Right lobe of liver (tissue), 6 donors: ENCODE measurements around the gene BCR. TPM values are rescaled to one million over a fixed set of nuclear protein-coding genes. Genes with fewer than 3 reads are reported as not detected.

Source experiments
- ATAC-seq, 4 donors: fragments of 200-7000 bp; cut with Tn5 transposase; one replicate each; pipeline ENCODE4 v1.9.1; 2020; ENCODE audit warnings: mild to moderate bottlenecking in 4 of 4, moderate library complexity in 4 of 4
- DNase-seq, 3 donors: peaks; one replicate each; pipeline ENCODE4 v3.0.0-alpha.2; 2020
- H3K27ac ChIP-seq, 3 donors: fragments of 200-600 bp; one replicate each; pipeline ENCODE4 v1.8.0; 2022
- H3K27me3 ChIP-seq, 2 donors: fragments of 200-600 bp; one replicate each; pipeline ENCODE4 v1.8.0; 2022
- H3K36me3 ChIP-seq, 4 donors: fragments of 200-600 bp; sonication (generic) in 1 of 4; one replicate each; pipeline versions ENCODE4 v1.5.1 to v1.8.0; 2017 to 2022; ENCODE audit warnings: control low read depth in 1 of 4
- H3K4me1 ChIP-seq, 4 donors: fragments of 200-600 bp; sonication (generic) in 1 of 4; one replicate each; pipeline versions ENCODE4 v1.5.1 to v1.8.0; 2017 to 2022; ENCODE audit warnings: control low read depth in 1 of 4
- H3K4me3 ChIP-seq, 3 donors: fragments of 200-600 bp; one replicate each; pipeline ENCODE4 v1.8.0; 2022
- H3K9me3 ChIP-seq, 4 donors: fragments of 200-600 bp; sonication (generic) in 1 of 4; one replicate each; pipeline versions ENCODE4 v1.5.1 to v1.8.0; 2017 to 2022; ENCODE audit warnings: control low read depth in 1 of 4
- CTCF ChIP-seq, 4 donors: fragments of 200-600 bp in 3 of 4; fragments of 450-650 bp in 1 of 4; IDR thresholded peaks; one replicate each; pipeline versions ENCODE4 v1.5.1 to v1.8.0; 2016 to 2022; ENCODE audit warnings: antibody characterized with exemption in 4 of 4, mild to moderate bottlenecking in 2 of 4
- POLR2A ChIP-seq: fragments of 450-650 bp; IDR thresholded peaks from one replicate; pipeline ENCODE4 v1.6.1; 2017; ENCODE audit warnings: antibody characterized with exemption, mild to moderate bottlenecking
- WGBS: methylation state at CpG from one replicate; pipeline ENCODE4 v1.1.6; 2018; ENCODE audit warnings: low coverage, low lambda C conversion rate; ENCODE audit not compliant: insufficient coverage; ENCODE audit errors: missing lambda C conversion rate; 5-methylcytosine and 5-hydroxymethylcytosine counted together
- intact Hi-C, 2 donors: fragments of 100-400 bp; cut with DNase I; formaldehyde crosslinking; loops; one replicate each; pipeline versions ENCODE4 v1.11.2 to v1.14.1; 2022
- total RNA-seq, 6 experiments: library from RNA; depleted of rRNA in 2 of 6; stranded (reverse); fragments of >200 nt in 2 of 6; fragmentation: NEBNext Ultra II Directional in 3 of 6; extraction: Animal tissue kit (Norgen Biotek cat#: 25700) in 3 of 6; gene quantifications; one replicate each; pipeline versions ENCODE4 v1.1.0 to v1.2.4, GENCODE V29; 2016 to 2023
- donor health status: DM: no; HTN: yes; CAD: no.
- donor health status: DM: no; HTN: no; CAD: no.
- donor health status: DM: no; HTN: no; CAD: no.
- donor health status: DM: no; HTN: yes; CAD: no.
- donor health status: DM: no; HTN: yes; CAD: no.

Gene BCR
- total RNA-seq, 6 experiments from 2014 or later, result 22.7 to 28.8 (median 24.3) TPM

DNA sequence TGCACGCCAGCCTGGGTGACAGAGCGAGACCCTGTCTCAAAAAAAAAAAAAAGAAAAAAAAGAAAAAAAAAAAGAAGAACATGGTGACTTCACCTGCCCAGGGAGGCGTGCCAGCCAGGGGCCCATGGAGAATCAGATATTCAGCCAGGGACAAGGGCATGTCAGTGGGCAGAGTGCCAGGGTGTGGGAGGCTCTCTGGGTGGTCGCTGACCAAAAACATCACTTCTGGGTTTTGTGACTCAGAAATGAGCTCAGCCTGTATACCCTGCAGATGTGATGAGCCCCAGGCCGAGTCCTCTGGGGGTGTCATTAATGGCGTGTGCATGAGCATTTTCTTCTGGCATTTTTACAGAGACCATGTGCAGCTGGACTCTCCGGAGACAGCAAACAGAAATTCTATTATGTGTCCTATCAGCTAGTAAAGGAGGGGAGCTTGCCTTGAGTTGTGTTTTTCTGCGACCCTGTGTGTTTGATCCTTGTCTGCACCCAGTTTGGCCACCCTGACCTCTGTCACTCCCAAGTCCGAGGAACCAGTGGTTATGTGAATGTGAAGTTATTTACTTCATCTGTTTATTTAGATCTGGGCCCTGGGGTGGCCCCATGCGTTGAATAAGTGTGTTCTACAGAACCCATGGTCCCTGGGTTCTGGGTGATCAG, 53.6 kb downstream of the BCR start:
- no peaks in the 10 kb centered on the region for H3K36me3 ChIP-seq
- peaks cover 0 to 2% (median 0%) of the 10 kb centered on the region in 4 donors for H3K4me1 ChIP-seq
- intact Hi-C loops, result no loop called here
- H3K27me3 ChIP-seq, result no peaks in the 10 kb centered on the region
- WGBS, result 82% methylated on average over 3 of the region's 10 CpGs
- H3K9me3 ChIP-seq, result no peaks in the 10 kb centered on the region
- no peak for TF ChIP-seq POLR2A
- no peak for TF ChIP-seq CTCF (IDR thresholded peaks at IDR 0.05)
- no peak overlapping the region for H3K27ac ChIP-seq
- ATAC-seq (peak in 1 of 4 donors; percentile 28), DNase-seq (no peak)
- H3K4me3 ChIP-seq, result no peak overlapping the region

- ATAC-seq (no peak), DNase-seq (no peak)
- TF ChIP-seq CTCF (IDR thresholded peaks at IDR 0.05) (no peak), POLR2A (no peak)
- Histone ChIP-seq H3K9me3 (no peaks in the 10 kb centered on the region), H3K27ac (no peak overlapping the region), H3K4me1 (peaks cover 0 to 2% (median 0%) of the 10 kb centered on the region in 4 donors), H3K4me3 (no peak overlapping the region), H3K27me3 (no peaks in the 10 kb centered on the region), H3K36me3 (no peaks in the 10 kb centered on the region)
- 88% methylated on average over 3 of the region's 19 CpGs for WGBS
- intact Hi-C loops, result no loop called here
These were observed 54.3 kb downstream of the BCR start for GRCh38 chr22:23234409-23235161.

GRCh38 chr22:23235425-23235824, 55.1 kb downstream of the BCR start:
- peaks cover 0 to 2% (median 0%) of the 10 kb centered on the region in 4 donors for H3K4me1 ChIP-seq
- DNase-seq (no peak), ATAC-seq (no peak)
- H3K27me3 ChIP-seq, result no peaks in the 10 kb centered on the region
- no peaks in the 10 kb centered on the region for H3K9me3 ChIP-seq
- no peak for TF ChIP-seq POLR2A
- no peak for TF ChIP-seq CTCF (IDR thresholded peaks at IDR 0.05)
- 80% methylated on average over 1 of the region's 3 CpGs for WGBS
- intact Hi-C loops, result no loop called here
- no peaks in the 10 kb centered on the region for H3K36me3 ChIP-seq
- H3K27ac ChIP-seq, result no peak overlapping the region
- no peak overlapping the region for H3K4me3 ChIP-seq

- intact Hi-C loops, result no loop called here
- DNase-seq (no peak), ATAC-seq (no peak)
- Histone ChIP-seq H3K4me1 (peaks cover 0 to 2% (median 0%) of the 10 kb centered on the region in 4 donors), H3K9me3 (no peaks in the 10 kb centered on the region), H3K27me3 (no peaks in the 10 kb centered on the region), H3K27ac (no peak overlapping the region), H3K36me3 (no peaks in the 10 kb centered on the region), H3K4me3 (no peak overlapping the region)
- WGBS, result 100% methylated on average over 1 of the region's 3 CpGs
- TF ChIP-seq POLR2A, result no peak
- no peak for TF ChIP-seq CTCF (IDR thresholded peaks at IDR 0.05)
These were observed 55.7 kb downstream of the BCR start for GRCh38 chr22:23236026-23236425.
